Myocyte (in vitro differentiated cells): ENCODE data around the gene MRPS22. TPM values are rescaled to one million over a fixed set of nuclear protein-coding genes. Genes with fewer than 3 reads are reported as not detected.
"Not testable (repeated sequence)": the region's sequence is repeated elsewhere in the genome, so short reads cannot be mapped to it uniquely, and the experiment has no call there.

Experiments used
- DNase-seq: peaks from one replicate; pipeline ENCODE4 v3.0.0-alpha.2; 2012; ENCODE audit warnings: low read depth
- total RNA-seq: library from RNA; depleted of rRNA; stranded (reverse); fragments of >200 nt; gene quantifications from 2 replicates; pipeline ENCODE4 v1.2.3, GENCODE V29; 2014

MRPS22 gene
- total RNA-seq, 1 donor from 2014 or later, result 70.2 TPM

DNA sequence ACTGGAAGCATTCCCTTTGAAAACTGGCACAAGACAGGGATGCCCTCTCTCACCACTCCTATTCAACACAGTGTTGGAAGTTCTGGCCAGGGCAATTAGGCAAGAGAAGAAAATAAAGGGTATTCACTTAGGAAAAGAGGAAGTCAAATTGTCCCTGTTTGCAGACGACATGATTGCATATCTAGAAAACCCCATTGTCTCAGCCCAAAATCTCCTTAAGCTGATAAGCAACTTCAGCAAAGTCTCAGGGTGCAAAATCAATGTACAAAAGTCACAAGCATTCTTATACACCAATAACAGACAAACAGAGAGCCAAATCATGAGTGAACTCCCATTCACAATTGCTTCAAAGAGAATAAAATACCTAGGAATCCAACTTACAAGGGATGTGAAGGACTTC is 9.1 kb upstream of the MRPS22 start:
- DNase-seq, result not testable (repeated sequence)

DNA sequence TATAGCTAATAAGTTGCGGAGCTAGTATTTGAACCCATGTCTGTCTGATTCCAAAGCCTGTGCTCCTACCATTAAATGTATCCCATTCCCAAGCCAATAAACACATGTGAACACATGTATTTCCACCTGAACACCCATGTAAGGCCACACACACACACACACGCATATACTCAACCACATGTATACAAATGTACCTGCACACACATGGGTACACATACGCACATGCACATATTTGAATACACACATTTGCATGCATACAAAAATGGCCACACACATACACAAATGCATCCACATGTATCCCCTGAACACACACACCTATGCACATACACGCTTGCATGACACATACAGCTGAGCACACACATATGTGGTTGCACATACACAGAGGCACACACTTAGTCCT is 5.4 kb upstream of the MRPS22 start:
- no peak for DNase-seq

DNA sequence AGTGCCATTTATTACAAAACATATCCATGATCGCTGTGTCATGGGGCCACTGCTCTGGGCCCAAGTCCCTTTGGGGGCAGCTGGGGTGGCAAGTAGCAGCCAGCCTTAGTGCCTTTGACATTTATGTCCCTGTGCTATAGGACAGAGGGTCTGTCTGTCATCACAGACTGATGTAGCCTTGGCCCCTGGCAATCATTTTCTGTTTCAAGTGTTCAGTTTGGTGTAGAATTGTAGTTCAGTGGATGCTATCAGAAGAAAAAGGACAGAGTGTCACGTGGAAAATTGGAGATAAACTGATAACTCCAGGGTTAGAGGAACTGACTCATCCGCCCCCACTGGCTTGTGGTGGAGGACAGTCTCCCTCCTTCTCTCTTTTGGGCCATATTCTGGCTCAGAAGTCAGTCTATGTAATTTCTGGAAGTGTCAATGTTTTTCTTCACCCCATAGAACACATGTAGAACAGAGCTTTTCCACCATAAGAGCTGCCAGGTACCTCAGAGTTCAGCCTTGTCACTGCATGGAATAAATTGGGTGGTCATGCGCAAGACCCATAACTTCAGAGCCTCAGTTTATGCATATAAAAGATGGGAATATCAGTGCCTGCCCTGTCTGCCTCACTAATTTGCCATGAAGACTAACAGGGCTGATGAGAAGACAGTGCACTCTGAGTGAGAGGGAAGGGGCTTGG is 4.5 kb upstream of the MRPS22 start:
- DNase-seq, result no peak

DNA sequence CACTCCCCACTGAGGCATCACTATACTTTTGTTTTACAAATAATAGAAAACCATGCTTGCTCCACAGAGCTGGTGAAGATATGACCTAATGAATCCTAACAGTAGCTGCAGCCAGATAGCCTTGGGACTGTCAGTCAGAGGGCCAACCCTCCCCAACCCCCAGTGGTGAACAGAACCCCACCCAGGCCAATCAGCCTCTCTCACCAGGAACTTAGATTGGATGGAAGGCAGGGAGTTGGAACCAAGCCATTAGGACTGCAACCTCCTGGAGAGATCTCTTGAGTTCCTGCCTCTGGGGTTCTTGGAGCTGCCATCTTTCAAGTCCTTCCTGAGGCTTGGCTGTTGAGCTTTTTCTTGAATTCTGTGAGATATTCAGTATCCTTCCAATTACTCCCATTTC is 3.0 kb upstream of the MRPS22 start:
- DNase-seq, result no peak

DNA sequence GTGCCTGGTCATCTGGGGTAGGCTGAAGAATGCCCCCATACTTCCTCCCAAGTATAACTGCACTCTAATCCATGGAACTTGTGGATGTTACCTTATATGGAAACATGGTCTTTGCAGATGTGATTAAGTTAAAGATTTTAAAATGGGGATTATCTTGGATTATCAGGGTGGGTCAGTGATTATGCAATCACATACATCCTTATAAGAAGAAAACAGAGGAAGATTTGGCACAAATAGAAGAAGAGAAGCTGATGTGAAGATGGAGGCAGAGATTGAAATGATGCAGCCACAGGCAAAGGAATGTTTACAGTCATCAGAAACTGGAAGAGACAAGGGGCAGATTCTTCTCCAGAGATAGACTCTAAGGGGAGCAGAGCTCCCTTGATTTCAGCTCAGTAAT is 1.8 kb upstream of the MRPS22 start:
- DNase-seq, result no peak

DNA sequence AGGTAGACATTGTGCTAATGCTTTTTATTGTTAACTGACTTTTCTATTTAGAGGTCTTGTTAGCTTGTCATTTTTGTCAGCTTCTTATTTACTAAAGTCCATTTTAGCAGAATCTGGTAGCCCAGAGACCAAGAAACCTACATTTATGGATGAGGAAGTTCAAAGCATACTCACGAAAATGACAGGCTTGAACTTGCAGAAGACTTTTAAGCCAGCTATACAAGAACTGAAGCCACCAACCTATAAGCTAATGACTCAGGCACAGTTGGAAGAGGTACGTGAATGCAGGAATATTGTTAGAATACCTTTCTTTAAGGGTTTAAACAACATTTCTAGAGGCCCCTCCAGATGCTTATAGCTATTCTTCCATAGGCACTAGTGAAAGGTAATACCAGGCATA is 3.0 kb downstream of the MRPS22 start:
- no peak for DNase-seq

DNA sequence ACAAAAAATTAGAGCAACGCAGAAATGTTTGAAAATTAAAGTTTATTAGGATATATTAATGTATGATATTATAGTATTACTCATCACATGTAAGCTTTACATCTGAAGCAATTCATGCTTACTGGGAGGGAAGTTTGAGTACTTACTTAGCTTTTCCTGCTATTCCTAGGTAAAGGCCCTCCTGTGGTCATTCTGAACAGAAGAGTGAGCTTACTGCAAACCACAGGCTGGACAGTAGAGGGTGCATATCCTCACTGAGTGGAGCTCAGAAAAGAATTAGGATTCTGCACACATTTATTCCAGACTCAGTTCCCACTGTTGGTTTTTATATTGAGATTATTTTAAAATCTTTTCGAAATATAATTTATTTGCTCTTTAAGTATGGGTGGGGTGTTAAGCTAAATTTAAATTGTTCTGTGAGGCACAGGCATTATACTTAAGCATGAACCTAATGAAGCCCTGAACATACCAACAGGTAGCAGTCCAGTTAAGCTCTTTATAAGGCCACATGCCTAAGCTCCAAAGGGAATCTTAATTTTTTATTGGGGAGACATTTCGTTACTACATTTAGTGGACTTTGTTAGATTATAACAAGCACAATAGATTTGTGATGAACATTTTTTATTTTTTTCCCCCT is 10.2 kb downstream of the MRPS22 start:
- DNase-seq, result peak; percentile 50

DNA sequence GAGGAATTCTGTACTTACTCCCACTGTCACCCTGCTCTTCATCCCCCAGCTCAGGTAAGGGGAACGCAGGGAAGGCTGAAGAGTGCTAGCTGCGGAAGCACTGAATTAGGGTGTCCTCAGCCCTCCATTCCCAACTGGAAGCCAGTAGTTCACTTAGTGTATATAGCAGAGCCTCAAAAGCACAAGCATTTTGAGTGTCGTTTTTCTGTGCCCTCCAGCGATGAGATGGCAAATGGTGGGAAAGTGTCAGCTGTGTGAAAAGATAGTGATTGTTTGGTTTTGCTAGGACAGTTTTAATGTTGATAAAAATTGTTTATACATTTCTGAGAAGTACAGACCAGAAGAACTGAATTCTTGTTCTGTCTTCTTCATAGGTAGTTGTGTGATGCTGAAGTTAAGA is 10.8 kb downstream of the MRPS22 start:
- no peak for DNase-seq

DNA sequence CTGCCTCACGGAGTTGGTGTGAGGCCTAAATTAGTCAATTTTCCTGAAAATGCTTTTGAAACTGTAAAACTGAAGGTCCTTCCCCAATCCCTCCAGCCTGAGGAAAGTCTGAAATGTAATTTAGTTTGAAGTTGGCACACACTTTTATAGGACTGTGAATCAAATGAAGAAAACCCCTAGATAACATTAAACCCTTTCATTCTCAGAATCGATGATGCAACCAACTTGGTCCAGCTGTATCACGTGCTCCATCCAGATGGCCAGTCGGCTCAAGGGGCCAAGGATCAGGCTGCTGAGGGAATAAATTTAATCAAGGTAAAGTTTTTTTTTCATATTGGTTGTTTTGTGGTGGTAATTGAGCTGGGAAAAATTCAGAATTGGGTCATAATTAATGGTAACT is 11.7 kb downstream of the MRPS22 start:
- peak; percentile 9 for DNase-seq

DNA sequence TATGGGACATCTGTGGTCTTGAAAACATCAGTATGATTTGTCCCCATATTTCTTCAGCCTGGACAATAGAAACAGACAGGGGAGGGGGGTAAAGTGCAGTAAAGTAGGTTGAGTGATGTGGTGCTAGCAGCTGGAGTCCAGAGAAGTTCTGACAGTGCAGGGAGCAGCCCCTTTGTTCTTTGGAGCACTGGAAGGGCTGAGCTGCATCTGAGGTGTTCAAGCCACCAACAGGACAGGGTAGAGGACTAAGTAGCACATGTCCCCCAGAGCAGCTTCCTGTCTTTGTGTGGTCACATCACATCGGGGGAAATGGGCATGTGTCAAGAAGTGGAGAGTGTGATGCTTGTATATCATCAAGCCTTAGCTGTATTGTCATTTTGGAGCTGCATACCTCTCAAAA is 12.1 kb downstream of the MRPS22 start:
- no peak for DNase-seq

DNA sequence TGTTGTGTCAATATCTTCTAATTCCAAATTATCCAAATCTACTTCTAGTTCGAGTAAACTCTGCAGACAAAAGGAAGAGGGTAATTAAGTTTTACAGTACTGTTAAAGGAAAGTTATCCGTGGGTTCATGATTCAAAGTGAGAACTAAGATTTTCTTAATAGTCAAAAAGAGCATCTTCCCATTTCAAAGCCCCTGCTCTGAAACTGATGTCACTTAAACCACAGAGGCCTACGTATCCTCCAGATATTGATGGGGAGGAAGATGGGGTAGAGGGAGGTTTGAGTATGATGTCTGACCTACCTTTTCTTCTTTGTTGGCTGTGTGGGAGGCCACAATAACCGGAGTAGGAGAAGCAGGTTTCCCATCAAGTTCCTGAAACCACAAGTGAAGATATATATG is 14.1 kb downstream of the MRPS22 start:
- DNase-seq, result no peak

DNA sequence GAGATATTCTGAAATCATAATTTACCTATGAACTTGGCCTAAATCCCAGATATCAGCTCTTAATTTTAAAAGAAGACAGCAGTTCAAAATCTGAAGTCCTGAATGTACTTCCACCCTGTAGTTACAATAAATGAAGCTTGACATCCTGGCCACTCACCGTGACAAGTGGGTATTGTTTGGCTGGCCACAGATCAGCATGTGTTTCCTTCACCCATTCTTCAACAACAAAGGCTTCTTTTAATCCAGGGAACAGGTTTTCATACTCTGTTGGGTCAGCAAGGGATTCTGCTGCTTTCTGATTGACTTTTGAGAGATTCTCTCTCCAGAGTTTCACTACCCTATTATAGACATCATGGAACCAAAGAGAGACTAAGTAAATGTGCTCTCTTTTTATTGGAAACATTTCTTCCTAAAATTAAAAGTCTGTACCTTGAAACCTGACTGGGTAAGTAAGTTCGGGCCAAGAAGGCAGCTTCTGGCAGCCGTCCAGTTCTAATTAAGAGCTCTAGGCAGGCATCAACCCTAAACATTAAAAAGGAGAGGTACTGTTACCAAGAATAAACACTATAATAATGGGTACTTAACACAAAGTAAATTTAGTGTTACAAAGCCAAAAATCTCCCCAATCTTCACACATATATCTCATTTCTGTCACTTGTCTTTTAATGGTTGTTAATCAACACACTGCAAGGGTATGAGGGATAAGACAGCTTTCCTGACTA is 15.2 kb downstream of the MRPS22 start:
- DNase-seq, result no peak

DNA sequence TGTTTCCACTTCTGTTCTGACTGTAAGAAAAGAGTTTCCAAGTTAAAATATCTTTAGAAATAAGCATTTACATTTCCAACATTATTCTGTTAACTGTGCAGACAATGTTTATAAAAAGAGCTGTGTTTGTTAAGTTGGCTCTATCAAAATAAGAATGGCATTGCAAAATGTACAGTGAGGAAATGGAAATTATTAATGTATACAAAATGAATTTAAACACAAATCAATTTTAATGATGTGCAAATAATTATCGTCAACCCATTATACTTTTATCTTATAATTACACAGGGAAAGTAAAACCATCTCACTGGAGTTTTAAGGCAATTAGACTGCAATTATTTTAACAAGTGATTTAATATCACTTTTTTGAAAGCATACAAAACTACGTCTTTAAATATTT is 17.5 kb downstream of the MRPS22 start:
- no peak for DNase-seq

DNA sequence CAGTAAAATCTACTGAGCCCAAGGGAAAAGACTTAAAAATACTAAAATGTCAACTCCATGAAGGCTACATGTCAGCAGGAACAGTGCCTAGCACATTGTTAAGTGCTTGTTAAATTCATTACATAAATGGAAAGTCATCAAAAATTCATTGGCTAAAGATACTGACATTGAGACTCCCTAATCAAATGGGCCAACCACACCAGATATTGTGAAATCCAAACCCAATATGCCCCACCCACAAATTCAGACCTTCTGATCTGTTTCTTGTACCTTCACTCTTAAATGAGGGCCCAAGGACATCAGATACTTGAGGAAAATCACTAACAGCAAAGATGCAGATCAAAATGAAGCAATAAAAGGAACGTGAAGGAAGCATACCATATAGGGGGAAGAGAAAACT is 20.7 kb downstream of the MRPS22 start:
- no peak for DNase-seq

DNA sequence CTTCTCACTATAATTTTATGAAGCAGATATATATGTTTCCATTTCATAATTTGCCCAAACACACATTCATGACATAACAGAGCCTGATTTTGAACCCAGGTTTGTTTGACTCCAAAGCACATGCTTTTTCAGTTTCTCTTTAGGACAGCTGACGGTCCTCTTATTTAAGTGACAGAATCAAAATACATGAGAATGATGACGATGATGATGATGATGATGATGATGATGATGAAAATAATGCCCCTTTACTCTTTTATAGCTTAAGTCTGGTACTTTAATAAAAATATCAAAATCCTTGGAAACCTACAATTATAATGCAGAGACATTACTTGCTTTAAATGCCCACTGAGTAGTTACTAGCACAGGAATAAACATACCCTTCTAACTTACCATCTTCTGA is 30.3 kb downstream of the MRPS22 start:
- no peak for DNase-seq

DNA sequence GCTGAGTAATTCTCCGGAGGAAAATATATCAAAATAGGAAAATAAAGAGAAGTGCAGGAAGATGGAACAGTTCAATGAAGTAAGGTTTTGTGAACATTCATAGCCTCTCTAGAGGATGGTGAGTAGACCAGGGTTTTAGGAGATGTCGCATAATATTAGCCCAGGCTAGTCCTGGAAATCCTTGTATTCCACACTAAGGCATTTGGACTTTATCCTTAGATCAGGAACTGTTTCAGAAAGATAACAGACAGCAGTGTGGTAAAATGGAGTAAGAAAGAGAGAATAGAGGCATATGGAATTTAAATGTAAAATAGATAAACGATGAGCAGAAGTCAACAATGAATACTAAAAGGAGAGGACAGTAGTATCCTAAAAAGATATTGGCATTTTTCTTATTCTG is 33.6 kb downstream of the MRPS22 start:
- DNase-seq, result no peak

DNA sequence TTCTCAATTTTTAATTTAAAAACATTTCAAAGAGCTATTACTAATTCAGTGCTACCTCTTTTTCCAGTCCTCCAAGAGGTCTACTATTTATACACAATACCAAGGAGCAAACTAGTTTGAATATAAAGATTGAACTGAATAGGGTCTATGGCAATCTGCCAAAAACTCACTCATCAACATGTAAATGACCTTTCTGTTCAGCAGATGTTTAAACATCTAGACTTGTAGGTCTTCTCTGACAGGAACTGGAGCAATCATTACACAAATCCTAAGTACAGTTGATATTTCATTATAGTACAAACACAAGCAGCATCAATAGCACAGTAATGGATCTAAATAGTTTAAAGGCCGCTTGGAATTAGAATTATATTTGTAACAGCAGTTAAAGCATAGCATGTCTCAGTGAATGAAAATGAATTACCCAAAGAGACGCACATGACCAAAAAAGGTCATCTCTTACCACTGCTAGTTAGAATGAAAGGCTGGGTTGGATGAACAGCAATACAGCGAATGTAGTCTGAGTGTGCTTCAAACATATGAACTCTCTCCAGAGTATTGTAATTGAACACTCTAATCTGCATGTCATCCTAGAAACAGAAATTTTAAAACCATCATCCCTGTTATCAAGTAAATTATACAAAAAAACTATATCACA is 34.9 kb downstream of the MRPS22 start:
- DNase-seq, result no peak

DNA sequence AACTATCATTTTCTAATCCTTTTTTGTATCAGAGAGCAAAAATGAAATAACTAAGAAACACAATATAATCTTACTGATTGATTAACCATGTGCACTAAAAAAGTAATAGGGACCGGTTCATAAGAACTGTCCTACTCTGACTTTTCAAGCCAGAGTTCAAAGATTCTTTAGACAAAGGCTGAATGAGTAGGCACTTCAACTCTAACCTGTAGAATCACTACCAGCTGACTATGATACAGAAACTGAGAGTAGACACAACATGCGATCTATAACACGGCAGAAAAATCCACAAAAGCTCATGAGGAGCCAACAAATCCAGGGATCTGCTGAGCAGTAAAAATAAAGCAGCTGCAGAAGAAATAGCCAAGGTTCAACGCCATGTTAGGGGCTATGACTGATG is 36.8 kb downstream of the MRPS22 start:
- no peak for DNase-seq

DNA sequence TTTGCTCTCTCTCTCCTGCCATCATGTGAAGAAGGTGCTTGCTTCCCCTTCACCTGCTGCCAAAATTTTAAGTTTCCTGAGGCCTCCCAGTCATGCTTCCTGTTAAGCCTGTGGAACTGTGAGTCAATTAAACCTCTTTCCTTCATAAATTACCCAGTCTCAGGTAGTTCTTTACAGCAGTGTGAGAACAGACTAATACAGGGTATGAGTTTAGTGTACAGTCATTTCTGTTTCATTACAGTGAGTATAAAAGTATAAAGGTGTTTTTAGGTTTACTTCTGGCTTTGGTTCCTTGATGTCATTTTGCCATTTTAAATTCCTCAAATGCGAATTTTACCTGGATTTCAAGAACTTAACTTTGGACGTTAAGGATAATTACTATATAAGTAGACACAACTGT is 38.5 kb downstream of the MRPS22 start:
- not testable (repeated sequence) for DNase-seq

DNA sequence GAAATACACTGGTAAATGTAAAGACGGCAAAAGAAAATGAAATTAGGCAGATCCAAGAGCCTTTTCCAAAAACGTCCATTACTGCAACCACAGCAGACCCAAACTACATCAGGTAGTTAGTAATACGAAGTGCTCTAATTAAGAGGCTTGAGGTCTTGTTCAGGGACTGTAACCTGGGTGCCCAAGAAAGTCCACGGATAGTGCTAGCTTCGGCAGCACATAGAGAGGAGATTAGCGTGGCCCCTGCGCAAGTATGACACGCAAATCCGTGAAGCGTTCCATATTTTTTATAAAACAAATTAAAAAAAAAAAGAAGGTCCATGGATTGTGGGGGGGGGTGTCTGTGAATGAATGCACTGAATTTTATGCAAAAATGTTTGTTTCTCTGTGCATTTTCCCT is 44.3 kb downstream of the MRPS22 start:
- no peak for DNase-seq

DNA sequence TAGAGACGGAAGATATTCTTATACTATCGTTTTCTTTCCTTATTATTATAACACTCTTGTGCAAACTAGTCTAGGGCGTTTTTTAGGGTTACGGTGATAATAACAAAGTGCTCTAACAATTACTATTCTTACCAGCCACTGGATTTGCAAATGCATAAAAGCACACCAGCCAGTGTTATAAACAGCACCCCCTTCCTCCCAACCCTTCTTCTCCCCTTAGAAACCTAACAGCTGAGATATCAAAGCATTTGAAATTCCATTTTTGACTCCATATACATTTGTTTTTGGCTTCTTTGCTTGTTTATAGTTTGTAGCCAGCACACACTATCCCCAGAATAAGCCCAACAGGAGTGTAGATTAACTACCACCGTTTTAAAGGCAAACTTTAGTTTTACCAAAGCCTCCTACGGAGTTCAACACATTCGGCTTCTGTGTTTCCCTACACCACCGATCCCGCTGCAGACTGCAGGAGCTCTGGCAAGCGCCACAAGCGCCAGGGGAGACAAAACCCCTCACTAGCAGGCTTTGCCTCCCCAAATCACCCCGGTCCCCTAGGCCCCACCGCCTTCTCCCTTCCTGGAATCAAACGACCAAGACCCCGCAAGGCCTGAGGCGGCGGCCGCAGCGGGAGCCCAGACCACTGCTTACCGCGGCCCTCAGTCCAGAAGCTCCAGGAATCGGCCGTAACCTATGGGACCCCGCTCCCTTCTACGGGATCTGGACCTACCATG is 45.2 kb downstream of the MRPS22 start:
- no peak for DNase-seq
